GM15510 (cell line): Measurements from ENCODE around the gene CDK3.

ENCODE experiments used
- POLR2A ChIP-seq: IDR thresholded peaks from 3 replicates; pipeline ENCODE4 v1.6.1; 2011; ENCODE audit warnings: borderline replicate concordance; ENCODE audit not compliant: insufficient read length; ENCODE audit errors: extremely low read depth

The CDK3 gene

GRCh38 chr17:76007131-76007849 is 6.6 kb downstream of the CDK3 start:
- TF ChIP-seq POLR2A = no peak

- TF ChIP-seq POLR2A = no peak
These were observed 7.2 kb downstream of the CDK3 start for GRCh38 chr17:76007850-76008165.

- TF ChIP-seq POLR2A = no peak
These were observed 7.6 kb downstream of the CDK3 start for GRCh38 chr17:76008208-76008607.

GRCh38 chr17:76008630-76009425 is 8.2 kb downstream of the CDK3 start:
- TF ChIP-seq POLR2A = no peak

GRCh38 chr17:76009447-76009846 is 8.8 kb downstream of the CDK3 start:
- TF ChIP-seq POLR2A = no peak

- no peak for TF ChIP-seq POLR2A
These were observed 9.5 kb downstream of the CDK3 start for GRCh38 chr17:76009969-76010661.

- TF ChIP-seq POLR2A = no peak
These were observed 11.3 kb downstream of the CDK3 start for GRCh38 chr17:76011951-76012350.

GRCh38 chr17:76013377-76013932 is 12.8 kb downstream of the CDK3 start:
- TF ChIP-seq POLR2A = no peak

- no peak for TF ChIP-seq POLR2A
These were observed 13.7 kb downstream of the CDK3 start for GRCh38 chr17:76014100-76014924.

- no peak for TF ChIP-seq POLR2A
These were observed 14.2 kb downstream of the CDK3 start for GRCh38 chr17:76014925-76015261.

GRCh38 chr17:76017481-76018339 is 17.1 kb downstream of the CDK3 start:
- no peak for TF ChIP-seq POLR2A

- TF ChIP-seq POLR2A = no peak
These were observed 17.7 kb downstream of the CDK3 start for GRCh38 chr17:76018340-76018680.

GRCh38 chr17:76018801-76019200 is 18.1 kb downstream of the CDK3 start:
- TF ChIP-seq POLR2A = no peak
